GM10248 (cell line): Measurements from ENCODE around the gene FHIT.

Experiments used
- CTCF ChIA-PET: fragments of 300-600 bp; sonication (Branson Sonifier 250); formaldehyde crosslinking; extraction: SDS; loops from one replicate; lab custom pipeline; 2021; ENCODE audit warnings: antibody characterized with exemption; lab: Yijun Ruan, JAX
- POLR2A ChIA-PET: fragments of 350-650 bp; sonication (Branson Sonifier 250); formaldehyde crosslinking; extraction: SDS; loops from one replicate; lab custom pipeline; 2020; ENCODE audit warnings: antibody characterized with exemption; lab: Yijun Ruan, JAX
- DNase-seq: peaks from one replicate; pipeline ENCODE4 v3.0.0; 2012; ENCODE audit errors: extremely low spot score
- TF ChIP-seq, protein P1 (sequence below): IDR thresholded peaks from 2 replicates; pipeline ENCODE4 v1.5.1; 2012; ENCODE audit warnings: mild to moderate bottlenecking, low read depth; ENCODE audit errors: extremely low read depth, missing control alignments, control extremely low read depth

FHIT gene

DNA sequence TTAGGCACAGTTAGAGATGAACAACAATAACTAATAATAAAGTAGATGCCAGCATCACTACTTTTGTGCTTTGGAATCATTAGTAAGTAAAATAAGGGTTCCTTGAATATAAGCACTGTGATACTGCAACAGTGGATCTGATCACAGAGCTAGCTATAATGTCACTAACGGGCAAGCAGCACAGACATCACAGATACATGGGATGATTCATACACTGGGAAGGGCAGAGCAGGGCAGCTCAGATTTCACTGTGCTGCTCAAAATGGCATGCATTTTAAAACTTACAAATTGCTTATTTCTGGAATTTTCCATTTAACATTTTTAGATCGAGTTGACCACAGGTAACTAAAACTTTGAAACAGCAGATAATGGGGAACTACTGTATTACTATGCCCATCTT is 476.6 kb downstream of the FHIT start:
- no peak for DNase-seq
- POLR2A ChIA-PET = no interaction called here
- CTCF ChIA-PET = interaction anchor here (1.4 kb wide), 1 partner anchor 22 kb away, joined by 4 read pairs; no protein-coding TSS in a partner anchor
- TF ChIP-seq, protein P1, sequence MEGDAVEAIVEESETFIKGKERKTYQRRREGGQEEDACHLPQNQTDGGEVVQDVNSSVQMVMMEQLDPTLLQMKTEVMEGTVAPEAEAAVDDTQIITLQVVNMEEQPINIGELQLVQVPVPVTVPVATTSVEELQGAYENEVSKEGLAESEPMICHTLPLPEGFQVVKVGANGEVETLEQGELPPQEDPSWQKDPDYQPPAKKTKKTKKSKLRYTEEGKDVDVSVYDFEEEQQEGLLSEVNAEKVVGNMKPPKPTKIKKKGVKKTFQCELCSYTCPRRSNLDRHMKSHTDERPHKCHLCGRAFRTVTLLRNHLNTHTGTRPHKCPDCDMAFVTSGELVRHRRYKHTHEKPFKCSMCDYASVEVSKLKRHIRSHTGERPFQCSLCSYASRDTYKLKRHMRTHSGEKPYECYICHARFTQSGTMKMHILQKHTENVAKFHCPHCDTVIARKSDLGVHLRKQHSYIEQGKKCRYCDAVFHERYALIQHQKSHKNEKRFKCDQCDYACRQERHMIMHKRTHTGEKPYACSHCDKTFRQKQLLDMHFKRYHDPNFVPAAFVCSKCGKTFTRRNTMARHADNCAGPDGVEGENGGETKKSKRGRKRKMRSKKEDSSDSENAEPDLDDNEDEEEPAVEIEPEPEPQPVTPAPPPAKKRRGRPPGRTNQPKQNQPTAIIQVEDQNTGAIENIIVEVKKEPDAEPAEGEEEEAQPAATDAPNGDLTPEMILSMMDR = no peak

GRCh38 chr3:60772584-60772983 is 478.7 kb downstream of the FHIT start:
- TF ChIP-seq, protein P1 = no peak
- CTCF ChIA-PET = no interaction called here
- DNase-seq = no peak
- POLR2A ChIA-PET = no interaction called here

GRCh38 chr3:60771766-60772165 is 479.5 kb downstream of the FHIT start:
- TF ChIP-seq, protein P1 = no peak
- no peak for DNase-seq
- POLR2A ChIA-PET = no interaction called here
- CTCF ChIA-PET = no interaction called here

GRCh38 chr3:60770532-60770931 is 480.7 kb downstream of the FHIT start:
- ChIA-PET POLR2A (no interaction called here), CTCF (no interaction called here)
- TF ChIP-seq, protein P1 = no peak
- no peak for DNase-seq

DNA sequence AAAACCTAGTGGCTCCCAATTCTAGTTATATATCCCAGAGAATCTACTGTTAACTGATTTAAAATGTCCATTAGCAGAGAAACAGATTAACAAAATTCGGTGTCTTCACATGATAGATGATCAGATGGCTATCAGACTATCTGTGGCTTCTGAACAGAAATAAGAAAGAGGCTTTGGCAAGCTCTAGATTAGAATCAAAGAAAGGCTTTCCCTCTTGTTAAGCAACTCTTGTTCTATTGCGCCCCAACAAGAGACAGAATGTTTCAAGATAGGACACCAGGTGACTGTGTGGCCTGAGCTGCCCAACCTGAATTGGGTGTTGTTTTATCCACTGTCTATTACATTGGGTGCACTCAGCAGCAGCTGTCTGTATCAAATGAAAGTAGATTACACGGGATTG is 483.7 kb downstream of the FHIT start:
- TF ChIP-seq, protein P1 = no peak
- ChIA-PET CTCF (interaction anchor here (1.1 kb wide), 1 partner anchor 44 kb away, joined by 3 read pairs; no protein-coding TSS in a partner anchor), POLR2A (no interaction called here)
- DNase-seq = no peak

DNA sequence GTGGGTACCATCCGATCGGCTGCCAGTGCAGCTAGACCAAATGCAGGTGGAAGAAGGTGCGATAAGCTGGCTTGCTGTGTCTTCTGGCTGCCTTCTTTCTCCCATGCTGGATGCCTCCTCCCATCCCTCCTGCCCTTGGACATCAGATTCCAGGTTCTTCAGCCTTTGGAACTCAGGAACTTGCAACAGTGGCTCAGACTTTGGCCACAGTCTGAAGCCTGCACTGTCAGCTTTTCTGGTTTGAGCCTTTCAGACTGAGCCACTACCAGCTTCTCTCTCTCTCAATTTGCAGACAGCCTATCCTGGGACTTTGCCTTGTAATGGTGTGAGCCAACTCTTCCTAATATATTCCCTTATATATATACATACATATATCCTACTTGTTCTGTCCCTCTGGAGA is 485.5 kb downstream of the FHIT start:
- ChIA-PET POLR2A (no interaction called here), CTCF (no interaction called here)
- DNase-seq = no peak
- TF ChIP-seq, protein P1 = no peak

DNA sequence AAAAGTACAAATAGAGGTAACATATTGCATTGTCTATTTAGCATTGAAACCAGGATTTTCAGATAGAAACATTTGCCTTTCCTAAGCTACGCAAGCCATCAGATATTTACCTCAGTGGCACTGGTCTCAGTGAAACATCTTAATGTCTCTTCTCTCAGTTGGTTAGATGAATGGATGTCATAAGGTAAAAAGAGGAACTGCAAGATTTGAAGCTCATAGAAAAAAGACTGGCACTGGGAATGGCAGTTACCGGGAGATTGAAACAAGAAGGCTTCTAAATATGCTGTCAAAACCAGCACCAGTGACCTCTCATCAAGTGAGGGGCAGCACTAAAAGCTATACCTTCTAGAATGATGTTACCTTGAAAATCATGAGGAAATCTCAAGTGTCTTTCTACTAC is 486.4 kb downstream of the FHIT start:
- no peak for DNase-seq
- TF ChIP-seq, protein P1 = no peak
- CTCF ChIA-PET = interaction anchor here (1.4 kb wide), 1 partner anchor 60 kb away, joined by 3 read pairs; no protein-coding TSS in a partner anchor
- POLR2A ChIA-PET = no interaction called here
